HEK293 (cell line): ENCODE measurements around the gene SOHLH2.

ENCODE experiments used
- CTCF ChIA-PET: fragments of 350-600 bp; formaldehyde crosslinking; extraction: SDS; loops from one replicate; lab custom pipeline; 2021; ENCODE audit warnings: antibody characterized with exemption; lab: Yijun Ruan, JAX
- POLR2A ChIA-PET: fragments of 300-600 bp; formaldehyde crosslinking; extraction: SDS; loops from one replicate; lab custom pipeline; 2020; ENCODE audit warnings: antibody characterized with exemption, inconsistent platforms; lab: Yijun Ruan, JAX
- H3K27ac ChIP-seq: fragments of 200-500 bp; sonication (Bioruptor generic); 2 replicates; pipeline ENCODE4 v1.5.1; 2014; ENCODE audit warnings: low read depth, low read length, control low read depth, inconsistent platforms; ENCODE audit errors: extremely low read depth
- H3K36me3 ChIP-seq, 2 experiments: fragments of 200-500 bp in 1 of 2; sonication (Bioruptor generic) in 1 of 2; 1 replicate in 1 of 2; 2 replicates in 1 of 2; pipeline ENCODE4 v1.5.1; 2014 to 2017; ENCODE audit warnings: inconsistent platforms in 2 of 2, low read length in 2 of 2; ENCODE audit not compliant: control insufficient read depth in 2 of 2, insufficient read depth in 1 of 2
- H3K4me1 ChIP-seq: fragments of 200-500 bp; sonication (Bioruptor generic); 2 replicates; pipeline ENCODE4 v1.5.1; 2014; ENCODE audit warnings: mild to moderate bottlenecking, low read length, inconsistent platforms; ENCODE audit not compliant: control insufficient read depth, insufficient read depth
- H3K4me3 ChIP-seq: 2 replicates; pipeline ENCODE4 v1.5.1; 2011; ENCODE audit warnings: low read depth, mild to moderate bottlenecking, control low read depth, low read length, moderate library complexity
- H3K9me3 ChIP-seq: fragments of 200-500 bp; sonication (Bioruptor generic); 2 replicates; pipeline ENCODE4 v1.5.1; 2014; ENCODE audit warnings: low read depth, low read length, inconsistent platforms; ENCODE audit not compliant: control insufficient read depth, insufficient read depth
- MEIS1 ChIP-seq: sonication (generic); formaldehyde crosslinking; IDR thresholded peaks from 2 replicates; pipeline ENCODE4 v1.8.1; 2022; ENCODE audit warnings: missing genetic modification reagents, mild to moderate bottlenecking, borderline replicate concordance
- TCF7L2 ChIP-seq: IDR thresholded peaks from 2 replicates; pipeline ENCODE4 v1.6.1; 2011; ENCODE audit warnings: low read depth, mild to moderate bottlenecking, inconsistent platforms, low read length, moderate library complexity, borderline replicate concordance
- ZNF202 ChIP-seq: fragments of 450-650 bp; formaldehyde crosslinking; IDR thresholded peaks from 2 replicates; pipeline ENCODE4 v1.5.1; 2016; ENCODE audit warnings: missing biosample characterization, missing genetic modification characterization, borderline replicate concordance
- ZNF473 ChIP-seq: fragments of 450-650 bp; formaldehyde crosslinking; IDR thresholded peaks from 2 replicates; pipeline ENCODE4 v1.5.1; 2017; ENCODE audit warnings: missing biosample characterization, missing genetic modification characterization
- ZNF670 ChIP-seq: fragments of 450-650 bp; formaldehyde crosslinking; IDR thresholded peaks from 2 replicates; pipeline ENCODE4 v1.5.1; 2016; ENCODE audit warnings: missing biosample characterization, missing genetic modification characterization, low read depth
- ZNF747 ChIP-seq: fragments of 450-650 bp; formaldehyde crosslinking; IDR thresholded peaks from 2 replicates; pipeline ENCODE4 v1.5.1; 2016; ENCODE audit warnings: missing biosample characterization, missing genetic modification characterization
- ZNF791 ChIP-seq: fragments of 450-650 bp; formaldehyde crosslinking; IDR thresholded peaks from 2 replicates; pipeline ENCODE4 v1.5.1; 2016; ENCODE audit warnings: missing biosample characterization, missing genetic modification characterization
- TF ChIP-seq, protein P1 (sequence below): fragments of 450-650 bp; formaldehyde crosslinking; IDR thresholded peaks from 2 replicates; pipeline ENCODE4 v1.5.1; 2016; ENCODE audit warnings: missing biosample characterization, missing genetic modification characterization, borderline replicate concordance

Gene SOHLH2

GRCh38 chr13:36125841-36126240 lies 88.5 kb downstream of the SOHLH2 start:
- H3K27ac ChIP-seq: no peak overlapping the region
- CTCF ChIA-PET: no interaction called here
- no peak overlapping the region for H3K4me3 ChIP-seq
- H3K9me3 ChIP-seq: no peaks in the 10 kb centered on the region
- TF ChIP-seq, protein P1, sequence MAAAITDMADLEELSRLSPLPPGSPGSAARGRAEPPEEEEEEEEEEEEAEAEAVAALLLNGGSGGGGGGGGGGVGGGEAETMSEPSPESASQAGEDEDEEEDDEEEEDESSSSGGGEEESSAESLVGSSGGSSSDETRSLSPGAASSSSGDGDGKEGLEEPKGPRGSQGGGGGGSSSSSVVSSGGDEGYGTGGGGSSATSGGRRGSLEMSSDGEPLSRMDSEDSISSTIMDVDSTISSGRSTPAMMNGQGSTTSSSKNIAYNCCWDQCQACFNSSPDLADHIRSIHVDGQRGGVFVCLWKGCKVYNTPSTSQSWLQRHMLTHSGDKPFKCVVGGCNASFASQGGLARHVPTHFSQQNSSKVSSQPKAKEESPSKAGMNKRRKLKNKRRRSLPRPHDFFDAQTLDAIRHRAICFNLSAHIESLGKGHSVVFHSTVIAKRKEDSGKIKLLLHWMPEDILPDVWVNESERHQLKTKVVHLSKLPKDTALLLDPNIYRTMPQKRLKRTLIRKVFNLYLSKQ (tag by site-specific recombination): no peak
- TF ChIP-seq MEIS1 (no peak), ZNF473 (tag by site-specific recombination) (no peak), ZNF791 (tag by site-specific recombination) (no peak), ZNF202 (tag by site-specific recombination) (no peak), TCF7L2 (no peak)
- no peaks in the 10 kb centered on the region for H3K36me3 ChIP-seq
- 0 out of 2 replicates have a peak, but pooled peaks cover 2% of the 10 kb centered on the region for H3K4me1 ChIP-seq
- POLR2A ChIA-PET: no interaction called here

GRCh38 chr13:36124236-36124822 lies 90.0 kb downstream of the SOHLH2 start:
- no peaks in the 10 kb centered on the region for H3K9me3 ChIP-seq
- no peak overlapping the region for H3K4me3 ChIP-seq
- CTCF ChIA-PET: no interaction called here
- TF ChIP-seq ZNF670: no peak
- no peak for TF ChIP-seq ZNF747 (tag by site-specific recombination)
- TF ChIP-seq, all 188 proteins: peak for 0
- Histone ChIP-seq H3K4me1 (no peaks in the 10 kb centered on the region), H3K36me3 (no peaks in the 10 kb centered on the region), H3K27ac (no peak overlapping the region)
- POLR2A ChIA-PET: no interaction called here
